HG03108 (cell line): ENCODE measurements around the gene RNF167.
A peak's percentile ranks its signal among the peaks of the same experiment; 100 is the strongest.
"Not testable (repeated sequence)": the region's sequence is repeated elsewhere in the genome, so short reads cannot be mapped to it uniquely, and the experiment has no call there.

Experiments used
- ATAC-seq: cut with Tn5 transposase; IDR thresholded peaks from one replicate; pipeline ENCODE4 v1.9.1; 2021; ENCODE audit warnings: moderate library complexity; ENCODE audit not compliant: unreplicated experiment

The RNF167 gene

DNA sequence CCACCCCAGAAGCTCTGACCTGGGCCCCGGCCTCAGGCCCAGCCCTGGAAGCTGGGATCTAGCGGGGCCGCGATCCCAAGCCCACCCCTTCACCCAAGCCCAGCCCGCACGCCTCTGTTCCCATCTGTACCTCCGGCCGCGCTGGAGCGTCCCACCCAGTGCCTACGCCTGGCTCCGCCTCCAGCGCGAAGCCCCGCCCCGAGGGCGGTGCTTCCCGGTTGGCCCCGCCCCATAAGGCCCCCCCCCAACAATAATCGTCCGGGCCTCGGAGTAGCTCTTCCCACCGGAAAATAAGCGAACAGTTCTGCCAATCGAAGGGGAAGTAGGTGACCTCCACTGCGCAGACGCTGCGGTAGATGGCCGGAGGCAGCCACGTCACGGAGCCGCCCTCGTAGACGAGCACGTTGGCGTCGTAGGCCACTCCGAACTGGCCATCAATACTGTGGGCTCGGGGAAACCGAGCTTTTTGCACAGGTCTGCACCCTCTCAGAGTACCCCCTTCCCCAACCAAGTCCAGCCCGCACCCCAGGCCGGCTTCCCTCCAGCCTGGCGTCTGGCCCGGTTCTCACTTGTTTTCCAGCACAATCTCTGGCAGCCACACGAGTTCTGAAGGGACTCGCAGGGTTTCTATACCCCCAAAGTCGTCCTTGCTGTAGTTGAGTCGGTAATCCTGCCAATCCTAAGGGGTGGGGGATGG, 38.3 kb upstream of the RNF167 start:
- ATAC-seq: no peak

DNA sequence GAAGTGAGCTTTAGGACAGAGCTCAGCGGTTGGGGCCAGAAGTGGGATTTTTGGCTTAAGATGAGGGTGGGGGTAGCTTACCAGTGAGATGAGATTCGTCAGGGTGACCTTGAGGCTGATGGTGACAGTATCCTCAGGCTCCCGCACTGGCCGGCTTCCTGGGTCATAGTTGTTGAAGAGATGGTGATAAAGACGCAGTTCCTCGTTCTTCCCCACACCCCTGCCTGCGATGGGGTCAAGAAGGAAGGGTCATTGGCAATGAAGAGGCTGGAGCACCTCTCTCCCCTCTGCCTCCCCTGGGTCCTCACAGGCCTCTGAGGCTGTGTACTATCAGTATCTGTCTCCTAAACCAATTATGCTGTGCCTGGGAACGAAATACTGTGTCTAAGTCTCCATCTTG, 37.5 kb upstream of the RNF167 start:
- no peak for ATAC-seq

DNA sequence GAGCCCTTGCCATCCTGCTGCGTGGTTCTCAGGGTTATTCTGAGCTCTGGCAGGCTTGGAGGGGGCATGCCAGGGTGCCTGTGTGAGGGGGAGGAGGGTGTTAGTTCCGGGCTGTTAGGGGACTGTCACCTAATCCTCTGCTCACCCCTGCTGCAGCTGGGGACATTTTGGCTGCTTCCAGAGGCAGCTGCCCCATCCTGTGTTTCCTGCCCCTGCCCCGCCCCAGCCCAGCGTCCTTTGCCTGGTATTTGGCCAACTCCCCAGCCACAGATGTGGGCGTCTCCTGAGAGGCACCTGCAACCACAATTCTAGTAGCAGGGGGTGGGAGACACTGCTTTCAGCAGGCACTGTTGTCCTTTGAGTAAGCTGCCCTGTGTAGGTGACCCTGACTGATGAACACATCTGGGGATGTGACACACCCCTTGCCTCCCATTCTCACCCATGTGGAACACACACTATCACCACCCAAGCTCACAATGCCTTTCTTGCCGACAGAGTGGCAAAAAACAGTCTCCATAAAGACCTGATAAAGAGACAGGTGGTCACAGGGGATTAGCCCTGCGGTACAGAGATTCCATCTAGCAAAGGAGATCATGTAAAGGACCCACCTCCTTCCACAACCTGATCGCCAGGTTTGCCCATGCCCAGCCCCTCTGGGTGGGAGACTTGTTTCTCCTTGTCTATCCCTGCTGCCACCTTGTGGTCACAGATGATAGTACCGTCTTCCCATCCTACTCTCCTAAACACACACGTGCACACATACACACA, 36.8 kb upstream of the RNF167 start, which contains the start of gene CHRNE:
Gene CHRNE (minus strand): TSS at position 48 of the 768 bp plus-strand sequence. CDS start 35 bp downstream, at position 13.
- no peak for ATAC-seq

GRCh38 chr17:4906642-4907041, 33.4 kb upstream of the RNF167 start:
- ATAC-seq: not testable (repeated sequence)

DNA sequence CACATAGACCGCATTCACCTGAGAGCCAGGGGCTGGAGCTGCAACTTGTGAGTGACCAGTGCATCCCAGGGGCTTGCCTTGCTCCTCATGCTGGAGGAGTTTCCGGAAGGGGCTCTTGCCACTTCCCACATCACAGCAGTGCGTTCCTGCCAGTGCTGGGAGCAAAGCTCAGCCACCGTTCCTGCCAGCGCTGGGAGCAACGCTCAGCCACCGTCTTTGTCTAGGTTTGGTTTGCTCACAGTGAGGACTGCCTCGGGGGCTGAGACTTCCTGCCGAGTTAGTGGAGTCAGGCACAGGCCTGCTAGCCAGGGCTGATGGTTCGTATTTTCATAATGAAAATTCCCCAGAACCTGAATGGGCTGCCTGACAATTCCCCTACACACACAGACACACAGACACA, 31.8 kb upstream of the RNF167 start:
- no peak for ATAC-seq

- peak; percentile 77 for ATAC-seq
Measured at GRCh38 chr17:4908711-4909496, 31.2 kb upstream of the RNF167 start.

GRCh38 chr17:4913994-4914393, 26.1 kb upstream of the RNF167 start:
- ATAC-seq: no peak

GRCh38 chr17:4914551-4914950, 25.5 kb upstream of the RNF167 start:
- not testable (repeated sequence) for ATAC-seq

- no peak for ATAC-seq
Measured at GRCh38 chr17:4919511-4920047, 20.5 kb upstream of the RNF167 start.

- no peak for ATAC-seq
Measured at GRCh38 chr17:4920351-4921048, 19.6 kb upstream of the RNF167 start.

DNA sequence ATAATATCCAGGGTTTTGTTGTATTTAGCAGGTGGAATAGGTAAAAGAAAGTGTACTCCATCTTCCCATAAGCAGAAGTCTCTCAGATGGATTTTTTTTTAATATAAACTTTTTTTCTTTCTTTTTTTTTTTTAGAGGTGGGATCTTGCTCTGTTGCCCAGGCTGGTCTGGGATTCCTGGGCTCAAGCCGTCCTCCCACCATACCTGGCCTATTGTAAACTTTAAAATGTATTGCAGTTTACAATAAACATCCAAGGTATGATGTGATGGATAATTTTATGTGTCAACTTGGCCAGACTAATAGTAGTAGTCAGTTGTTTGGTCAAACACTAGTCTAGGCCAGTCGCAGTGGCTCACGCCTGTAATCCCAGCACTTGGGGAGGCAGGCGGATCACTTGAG, 18.7 kb upstream of the RNF167 start:
- no peak for ATAC-seq

- ATAC-seq: not testable (repeated sequence)
Measured at GRCh38 chr17:4926577-4927335, 13.3 kb upstream of the RNF167 start.

GRCh38 chr17:4928881-4929280, 11.2 kb upstream of the RNF167 start:
- no peak for ATAC-seq

DNA sequence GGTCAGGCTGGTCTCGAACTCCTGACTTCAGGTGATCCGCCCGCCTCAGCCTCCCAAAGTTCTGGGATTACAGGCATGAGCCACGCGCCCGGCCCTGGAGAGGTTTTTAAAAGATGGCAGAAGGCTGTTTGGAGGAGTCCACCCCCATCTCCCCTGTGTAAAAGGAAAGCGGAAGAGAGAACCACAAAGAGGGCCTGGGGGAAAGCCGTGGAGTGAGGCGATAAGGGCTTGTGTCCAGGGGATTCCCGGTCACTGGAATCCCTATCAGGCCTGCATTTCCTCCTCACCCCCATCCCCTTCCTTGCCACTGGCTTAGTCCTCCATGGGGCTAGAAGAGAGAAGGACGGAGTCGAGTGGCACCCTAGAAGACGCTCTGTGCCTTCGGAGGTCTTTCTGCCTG, 8.1 kb upstream of the RNF167 start, which contains the start of gene GP1BA:
Gene GP1BA (plus strand): TSS at position 315 of the 400 bp plus-strand sequence. CDS start 328 bp downstream, outside the sequence.
- no peak for ATAC-seq

DNA sequence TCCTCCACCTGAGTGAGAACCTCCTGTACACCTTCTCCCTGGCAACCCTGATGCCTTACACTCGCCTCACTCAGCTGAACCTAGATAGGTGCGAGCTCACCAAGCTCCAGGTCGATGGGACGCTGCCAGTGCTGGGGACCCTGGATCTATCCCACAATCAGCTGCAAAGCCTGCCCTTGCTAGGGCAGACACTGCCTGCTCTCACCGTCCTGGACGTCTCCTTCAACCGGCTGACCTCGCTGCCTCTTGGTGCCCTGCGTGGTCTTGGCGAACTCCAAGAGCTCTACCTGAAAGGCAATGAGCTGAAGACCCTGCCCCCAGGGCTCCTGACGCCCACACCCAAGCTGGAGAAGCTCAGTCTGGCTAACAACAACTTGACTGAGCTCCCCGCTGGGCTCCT, 7.3 kb upstream of the RNF167 start:
- ATAC-seq: no peak

DNA sequence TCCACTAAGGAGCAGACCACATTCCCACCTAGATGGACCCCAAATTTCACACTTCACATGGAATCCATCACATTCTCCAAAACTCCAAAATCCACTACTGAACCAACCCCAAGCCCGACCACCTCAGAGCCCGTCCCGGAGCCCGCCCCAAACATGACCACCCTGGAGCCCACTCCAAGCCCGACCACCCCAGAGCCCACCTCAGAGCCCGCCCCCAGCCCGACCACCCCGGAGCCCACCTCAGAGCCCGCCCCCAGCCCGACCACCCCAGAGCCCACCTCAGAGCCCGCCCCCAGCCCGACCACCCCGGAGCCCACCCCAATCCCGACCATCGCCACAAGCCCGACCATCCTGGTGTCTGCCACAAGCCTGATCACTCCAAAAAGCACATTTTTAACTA, 6.4 kb upstream of the RNF167 start:
- ATAC-seq: no peak

GRCh38 chr17:4934173-4934979, 5.7 kb upstream of the RNF167 start:
- ATAC-seq: no peak

- ATAC-seq: no peak
Measured at GRCh38 chr17:4935650-4936049, 4.4 kb upstream of the RNF167 start.

DNA sequence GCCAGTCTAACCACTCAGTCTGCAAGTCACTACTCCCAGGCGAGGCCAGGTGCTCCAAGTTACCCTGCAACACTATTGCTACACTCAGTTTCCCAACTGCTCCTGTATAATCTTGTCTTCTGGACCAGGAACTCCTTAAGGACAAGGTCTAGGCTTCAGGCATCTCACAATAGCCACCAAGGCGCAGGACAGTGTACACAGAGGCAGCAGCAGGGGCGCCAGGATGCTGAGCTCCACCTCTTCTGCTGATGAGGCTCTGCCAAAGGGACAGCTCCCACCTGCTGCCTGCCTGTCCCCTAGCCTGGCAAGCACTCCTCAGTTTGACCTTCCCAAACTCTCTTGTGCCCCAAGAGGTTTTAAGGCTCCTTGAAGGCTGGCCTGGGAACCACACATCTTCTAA, 3.6 kb upstream of the RNF167 start:
- no peak for ATAC-seq
